ENCODE measurements around the gene JUND. TPM values are rescaled to one million over a fixed set of nuclear protein-coding genes. Genes with fewer than 3 reads are reported as not detected.
"Not testable (repeated sequence)": the region's sequence is repeated elsewhere in the genome, so short reads cannot be mapped to it uniquely, and the experiment has no call there.

Gene JUND
- total RNA-seq: 295 and 303 TPM in 2 replicates

DNA sequence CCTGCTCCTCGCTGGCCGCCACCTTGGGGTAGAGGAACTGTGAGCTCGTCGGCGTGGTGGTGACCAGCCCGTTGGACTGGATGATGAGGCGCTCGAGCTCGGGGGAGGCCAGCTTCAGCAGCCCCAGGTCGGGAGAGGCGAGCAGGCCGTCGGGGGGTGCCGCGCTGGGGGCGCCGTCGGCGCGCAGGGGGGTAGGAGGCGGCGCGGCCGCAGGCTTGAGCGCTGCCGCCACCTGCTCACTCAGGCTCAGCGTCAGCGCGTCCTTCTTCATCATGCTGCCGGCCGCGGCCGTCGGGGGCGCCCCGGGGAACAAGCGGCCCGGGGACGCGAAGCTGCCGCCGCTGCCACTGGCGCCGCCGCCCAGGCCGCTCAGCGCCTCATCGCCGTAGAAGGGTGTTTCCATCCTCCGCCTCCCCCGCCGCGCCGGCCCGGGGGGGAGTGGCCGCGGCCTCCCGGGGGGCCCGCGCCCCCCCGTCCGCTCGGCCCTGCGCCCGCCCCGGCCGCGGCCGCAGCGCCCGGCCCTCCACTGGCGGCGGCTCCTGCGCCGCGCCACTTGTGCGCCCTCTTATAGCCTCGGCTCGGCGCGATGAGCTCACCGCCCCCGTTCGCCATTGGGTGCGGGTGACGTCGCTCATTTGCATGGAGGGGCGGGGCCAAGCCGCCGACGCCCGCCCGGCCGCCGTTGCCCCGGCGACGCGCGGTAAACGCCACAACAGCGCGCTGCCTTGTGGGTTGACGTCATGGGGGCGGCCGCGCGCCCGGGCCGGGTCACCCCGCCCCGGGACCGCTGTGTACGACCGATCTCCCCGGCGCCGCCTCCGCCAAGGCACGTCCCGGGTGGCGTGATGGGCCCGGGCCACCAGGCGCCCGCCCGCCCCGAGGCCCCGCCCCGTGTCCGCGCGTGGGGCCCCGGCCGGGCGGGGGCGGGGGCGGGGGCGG is at the start of gene JUND:
JUND (minus strand) TSS at position 541 of the 939 bp plus-strand sequence; CDS start at position 403, 138 bp downstream.
- intact Hi-C loops (cut with micrococcal nuclease): loop anchor here (1.0 to 2.0 kb wide), 3 partner anchors 9 to 23 kb away; no protein-coding TSS in a partner anchor

DNA sequence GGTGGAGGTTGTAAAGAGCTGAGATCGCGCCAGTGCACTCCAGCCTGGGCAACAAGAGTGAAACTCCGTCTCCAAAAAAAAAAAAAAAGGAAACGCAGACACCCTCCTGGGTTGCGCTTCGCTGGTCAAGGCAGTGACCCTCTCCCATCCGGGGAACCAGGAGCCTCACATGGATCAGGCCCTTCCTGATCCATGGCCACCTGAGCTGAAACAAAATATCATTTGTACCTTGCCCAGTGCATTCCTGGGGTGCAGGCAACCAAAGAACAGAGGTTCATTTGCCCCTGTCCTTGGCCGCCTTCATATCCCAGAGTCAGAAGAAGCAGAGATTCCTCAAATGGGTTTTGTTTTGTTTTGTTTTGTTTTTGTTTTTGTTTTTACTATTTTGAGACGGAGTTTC is 49.4 kb upstream of the JUND start:
- intact Hi-C loops (cut with micrococcal nuclease): no loop called here

DNA sequence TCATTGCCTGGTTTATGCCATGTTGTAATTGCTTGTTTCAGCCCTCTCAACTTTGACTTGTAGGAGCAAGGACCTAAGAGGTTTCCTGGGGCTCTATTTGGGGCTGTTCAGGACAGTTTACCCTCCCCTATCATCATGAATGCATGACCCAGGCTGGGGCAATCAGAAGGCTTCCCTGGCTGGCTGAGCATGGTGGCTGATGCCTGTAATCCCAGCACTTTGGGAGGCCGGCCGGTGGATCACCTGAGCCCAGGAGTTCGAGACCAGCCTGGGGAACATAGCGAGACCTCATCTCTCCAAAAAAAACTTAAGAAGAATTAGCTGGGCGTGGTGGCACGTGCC is 47.6 kb upstream of the JUND start:
- intact Hi-C loops (cut with micrococcal nuclease): no loop called here

DNA sequence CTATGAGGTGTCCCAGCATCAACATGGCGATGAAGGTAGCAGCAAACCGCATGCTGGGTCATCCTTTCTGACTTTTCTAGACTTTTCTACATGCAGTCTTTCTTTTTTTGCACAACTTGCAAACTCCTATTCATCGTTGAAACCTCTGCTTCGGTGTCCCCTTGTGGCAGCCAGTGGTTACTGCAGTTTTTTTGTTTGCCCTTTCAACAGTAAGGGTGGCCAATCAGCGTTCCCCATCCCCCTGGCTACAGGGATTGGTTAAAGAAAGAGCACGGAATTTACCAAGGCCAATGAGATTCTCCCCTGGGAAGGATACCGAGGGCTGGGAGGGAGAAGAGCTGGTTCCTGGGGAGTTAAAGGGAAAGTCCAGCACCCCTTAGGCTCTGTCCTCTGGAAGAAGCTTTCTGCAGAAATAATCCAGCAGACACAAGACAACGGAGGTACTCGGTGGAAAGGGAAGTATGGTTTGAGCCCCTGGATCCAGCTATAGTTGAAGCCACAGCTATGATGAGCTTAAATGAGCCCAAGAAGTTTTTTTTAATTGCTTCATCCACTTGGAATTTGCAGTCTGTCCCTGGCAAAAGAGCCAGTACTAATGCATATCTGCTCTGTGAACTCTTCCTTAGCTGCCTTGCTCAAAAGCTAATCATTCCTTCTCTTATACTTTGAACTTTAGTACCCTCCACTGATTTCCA is 47.1 kb upstream of the JUND start:
- intact Hi-C loops (cut with micrococcal nuclease): loop anchor here (1.0 kb wide), 10 partner anchors 13 to 136 kb away; partner anchors contain the start of gene RAB3A

DNA sequence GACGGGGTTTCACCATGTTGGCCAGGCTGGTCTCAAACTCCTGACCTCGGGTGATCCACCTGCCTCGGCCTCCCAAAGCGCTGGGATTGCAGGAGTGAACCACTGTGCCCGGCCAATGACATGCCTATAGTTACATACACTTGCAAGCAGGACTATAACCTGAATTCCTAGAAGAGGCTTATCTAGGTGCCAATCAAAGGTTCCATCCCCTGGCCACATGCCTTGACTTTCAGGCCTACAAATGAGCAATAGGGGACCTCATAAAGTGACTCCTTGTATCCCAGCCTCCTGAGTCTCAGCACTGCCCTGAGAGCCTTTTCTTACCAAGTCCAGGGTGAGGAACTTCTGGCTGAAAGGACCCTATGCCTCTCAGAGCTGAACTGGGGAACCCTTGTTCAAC is 45.4 kb upstream of the JUND start:
- intact Hi-C loops (cut with micrococcal nuclease): no loop called here

DNA sequence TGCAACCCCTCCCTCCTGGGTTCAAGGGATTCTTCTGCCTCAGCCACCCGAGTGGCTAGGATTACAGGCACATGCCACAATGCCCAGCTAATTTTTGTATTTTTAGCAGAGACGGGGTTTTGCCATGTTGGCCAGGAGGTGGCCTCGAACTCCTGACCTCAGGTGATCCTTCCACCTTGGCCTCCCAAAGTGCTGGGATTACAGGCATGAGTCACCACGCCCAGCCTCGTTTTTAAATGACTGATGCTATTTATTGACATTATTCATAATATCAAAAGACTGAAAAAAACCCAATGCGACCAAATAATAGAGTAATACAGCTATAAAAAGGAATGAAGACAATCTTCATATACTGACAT is 42.9 kb upstream of the JUND start:
- intact Hi-C loops (cut with micrococcal nuclease): not testable (repeated sequence)

DNA sequence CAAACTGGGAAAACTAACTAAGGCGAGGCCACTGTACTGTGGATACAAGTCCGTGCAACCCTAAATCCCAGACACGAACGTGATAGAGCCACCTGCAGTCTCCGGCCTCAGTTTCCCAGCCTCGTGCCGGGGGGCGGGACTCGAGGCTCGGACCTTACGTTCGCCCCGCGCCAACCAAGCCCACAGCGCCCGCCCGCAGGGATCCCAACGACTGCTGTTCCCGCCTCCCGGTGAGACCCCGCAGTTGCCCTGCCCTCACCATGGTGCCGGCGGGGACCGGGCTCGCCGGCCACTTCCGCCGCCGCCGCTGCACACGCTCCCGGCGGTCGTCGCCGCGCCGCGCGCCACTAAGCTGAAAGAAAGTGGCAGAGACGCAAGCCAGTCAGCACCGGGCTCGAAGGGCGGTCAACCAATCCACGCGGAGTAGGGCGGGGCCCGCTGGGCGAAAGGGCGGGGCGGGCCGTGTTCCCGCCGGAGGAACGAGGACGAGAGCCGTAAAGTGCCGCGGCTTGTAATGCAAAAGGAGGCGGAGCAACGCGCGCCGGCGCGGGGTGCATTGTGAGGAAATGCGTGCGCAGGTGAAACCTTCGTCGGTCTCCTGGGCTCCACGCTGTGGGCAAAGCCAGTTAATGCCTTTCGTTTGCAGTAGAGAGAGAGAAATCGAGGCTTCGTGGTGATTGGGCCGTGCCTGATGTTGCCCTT is 41.5 kb upstream of the JUND start, which contains the start of gene LSM4:
LSM4 (minus strand) TSS at position 318 of the 702 bp plus-strand sequence; CDS start at position 262, 56 bp downstream.
- intact Hi-C loops (cut with micrococcal nuclease): loop anchor here (1.0 to 2.0 kb wide), 7 partner anchors 18 to 171 kb away; partner anchors contain the start of genes PGPEP1 and RAB3A

DNA sequence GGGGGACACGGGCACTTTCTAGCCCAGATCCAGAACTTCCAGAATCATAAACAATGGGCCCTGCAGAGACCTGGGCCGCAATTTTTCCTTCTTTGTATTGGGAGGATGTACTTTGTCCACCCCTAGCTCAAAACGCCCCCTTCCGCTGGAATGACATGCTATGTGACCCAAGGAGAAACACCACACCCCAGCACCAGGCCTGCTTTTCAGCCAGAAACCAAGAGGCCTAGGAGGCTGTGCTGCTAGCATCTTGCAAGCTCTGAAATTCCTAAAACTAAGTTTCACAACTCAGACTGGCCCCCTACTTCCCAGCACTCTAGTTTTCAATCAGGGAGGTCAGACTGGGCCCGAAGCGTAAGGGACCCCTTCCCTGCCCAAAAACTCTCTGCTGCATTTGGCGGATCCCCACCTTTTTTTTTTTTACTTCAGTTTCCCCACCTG is 40.9 kb upstream of the JUND start:
- intact Hi-C loops (cut with micrococcal nuclease): loop anchor here (2.0 kb wide), 1 partner anchor 18 kb away; the partner anchor contains the start of gene PGPEP1

DNA sequence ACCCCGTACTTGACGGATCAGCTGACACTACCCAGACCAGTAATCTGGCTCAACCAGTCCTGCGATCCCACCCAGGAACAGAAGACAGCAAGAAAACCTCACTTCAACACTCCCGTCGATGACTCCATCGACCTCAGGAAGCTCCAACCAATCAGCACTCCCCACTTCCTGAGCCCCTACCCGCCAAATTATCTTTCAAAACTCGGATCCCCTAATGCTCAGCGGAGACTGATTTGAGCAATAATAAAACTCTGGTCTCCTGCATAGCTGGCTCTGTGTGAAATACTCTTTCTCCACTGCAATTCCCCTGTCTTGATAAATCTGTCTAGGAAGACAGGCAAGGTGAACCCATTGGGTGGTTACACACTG is 40.3 kb upstream of the JUND start:
- intact Hi-C loops (cut with micrococcal nuclease): loop anchor here (2.0 kb wide), 1 partner anchor 19 kb away; the partner anchor contains the start of gene PGPEP1

DNA sequence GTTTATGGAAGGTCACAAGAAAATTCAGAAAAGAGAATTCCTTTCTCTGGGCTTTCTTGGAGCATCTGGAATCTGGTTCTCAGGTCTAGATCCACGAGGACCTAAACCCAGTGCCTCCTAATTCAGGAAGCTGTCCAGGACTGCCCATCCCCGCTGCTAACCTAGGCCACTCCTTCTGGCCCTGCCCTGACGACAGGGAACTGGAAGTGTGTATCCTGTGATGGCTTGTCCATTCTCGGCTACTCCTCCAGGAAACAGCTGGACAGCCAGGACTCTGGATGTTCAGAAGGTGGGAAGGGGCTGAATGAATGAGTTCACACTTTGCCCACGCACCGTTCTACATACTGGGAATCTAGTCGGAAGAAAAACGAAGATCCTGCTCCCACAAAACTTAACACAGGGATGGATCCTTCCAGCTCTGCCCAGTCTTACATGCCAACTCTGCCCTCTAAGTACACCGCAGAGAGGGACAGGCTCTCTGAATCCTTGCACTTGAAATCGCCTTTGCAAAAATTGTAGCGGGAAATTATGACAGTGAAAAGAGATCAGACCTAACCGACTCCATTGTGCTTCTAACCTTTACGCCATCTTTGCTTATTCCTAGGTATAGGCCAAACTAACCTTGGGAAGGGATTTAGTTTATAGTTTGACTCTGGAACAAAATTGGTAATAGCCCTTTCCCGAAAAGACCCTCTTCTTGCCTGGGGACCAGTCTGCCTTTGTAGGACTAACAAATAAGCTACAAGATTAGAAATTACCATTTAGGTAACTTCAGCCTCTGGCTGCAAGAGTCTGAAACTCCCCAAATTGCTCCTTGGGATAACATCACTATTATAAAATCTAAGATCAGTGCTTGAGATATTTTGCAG is 39.7 kb upstream of the JUND start:
- intact Hi-C loops (cut with micrococcal nuclease): no loop called here

DNA sequence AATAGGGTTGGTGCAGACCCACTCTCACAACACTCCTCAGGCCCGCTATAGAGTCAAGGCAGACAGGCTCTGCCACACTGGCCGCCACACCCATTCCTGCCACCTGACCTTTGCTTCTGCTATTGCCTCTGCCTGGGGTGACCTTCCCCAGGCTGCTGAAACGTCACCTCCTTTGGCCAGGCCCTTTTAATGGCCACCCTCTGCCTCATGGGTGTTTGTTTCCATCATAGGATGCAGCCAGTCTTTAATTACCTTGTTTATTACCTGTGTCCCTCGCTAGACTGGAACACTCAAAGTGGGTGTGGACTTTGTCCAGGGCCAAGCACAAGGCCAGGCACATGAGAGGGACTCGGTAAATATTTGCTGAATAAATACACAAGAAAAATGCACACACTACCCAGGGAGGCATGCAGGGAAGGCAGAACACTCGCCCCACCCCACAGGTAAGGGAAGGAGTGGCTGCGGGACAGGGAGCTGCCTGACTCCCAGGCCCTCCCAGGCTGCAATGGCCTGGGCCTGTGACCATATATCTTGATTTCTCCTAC is 38.2 kb upstream of the JUND start:
- intact Hi-C loops (cut with micrococcal nuclease): no loop called here

DNA sequence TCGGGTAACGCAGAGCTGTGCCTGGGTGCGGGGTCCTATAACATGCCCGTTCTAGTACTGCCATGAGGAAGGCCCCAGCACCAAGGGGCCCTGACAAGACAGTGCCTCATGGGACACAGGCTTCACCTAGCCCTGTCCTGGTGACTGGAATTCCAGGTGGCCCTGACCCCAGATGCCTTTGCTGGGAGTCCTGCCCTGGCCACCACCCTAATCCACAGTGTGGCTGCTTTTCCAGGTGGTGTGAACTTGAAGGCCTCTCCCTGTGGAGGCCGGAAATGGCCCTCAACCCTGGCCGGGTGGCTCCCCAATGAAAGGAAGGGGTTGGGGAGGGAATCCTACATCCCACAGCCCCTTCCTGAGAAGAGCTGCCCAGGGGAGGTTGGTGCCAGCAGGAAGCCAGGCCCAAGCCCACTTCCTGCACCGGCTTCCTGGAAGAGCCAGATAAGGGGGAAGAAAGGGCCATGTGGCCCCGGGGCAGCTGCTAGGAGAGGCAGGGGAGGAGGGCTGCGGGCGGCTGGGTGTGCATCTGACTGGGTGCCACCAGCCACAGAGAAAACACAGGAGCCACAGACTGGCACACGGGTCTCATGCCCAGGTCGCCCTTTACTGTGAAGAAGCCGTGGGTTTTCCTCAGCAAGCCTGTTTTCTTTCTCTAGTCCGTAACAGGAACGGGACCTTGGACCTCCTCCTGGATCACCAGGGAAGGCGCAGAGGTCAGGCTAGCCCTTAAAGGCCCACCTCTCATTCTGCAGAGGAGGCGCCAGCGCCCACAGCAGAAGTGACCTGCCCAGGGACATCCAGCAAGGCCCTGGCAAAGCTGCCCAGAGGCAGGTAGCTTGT is 36.8 kb upstream of the JUND start:
- intact Hi-C loops (cut with micrococcal nuclease): loop anchor here (1.0 kb wide), 1 partner anchor 14 kb away; no protein-coding TSS in a partner anchor

DNA sequence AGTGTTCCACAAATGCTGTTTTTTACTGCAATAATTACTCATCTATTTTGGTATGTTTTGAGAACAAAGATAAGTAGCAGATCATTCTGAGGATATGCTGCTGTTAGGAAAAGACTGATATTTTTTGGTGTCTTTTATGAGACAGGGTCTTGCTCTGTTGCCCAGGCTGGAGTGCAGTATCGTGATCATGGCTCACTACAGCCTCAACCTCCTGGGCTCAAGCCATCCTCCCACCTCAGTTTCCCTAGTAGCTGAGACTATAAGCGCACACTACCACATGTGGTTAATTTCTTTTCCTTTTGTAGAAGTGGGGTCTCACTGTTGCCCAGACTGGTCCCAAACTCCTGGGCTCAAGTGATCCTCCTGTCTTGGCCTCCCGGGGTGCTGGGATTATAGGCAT is 32.0 kb upstream of the JUND start:
- intact Hi-C loops (cut with micrococcal nuclease): no loop called here

DNA sequence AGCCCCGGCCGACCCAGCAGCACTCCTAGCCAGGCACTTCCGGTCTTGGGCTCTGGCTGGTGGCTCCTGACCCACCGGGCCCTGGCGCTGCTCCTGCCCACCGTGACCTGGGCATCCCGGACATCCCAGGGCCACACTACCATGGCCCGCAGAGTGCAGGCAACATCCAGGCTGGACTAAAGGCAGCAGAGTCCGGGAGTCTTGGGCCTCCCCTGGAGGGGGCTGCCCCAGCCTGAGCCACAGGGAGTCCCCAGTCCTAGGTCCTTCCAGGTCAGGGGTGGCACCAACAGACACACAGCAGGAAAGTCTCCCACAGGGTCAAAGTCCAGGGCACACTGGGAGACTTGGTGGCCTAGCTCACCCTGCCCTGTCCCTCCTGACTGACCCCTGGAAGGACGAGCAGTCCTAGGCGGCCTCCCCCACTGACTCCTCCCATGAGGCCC is 30.7 kb upstream of the JUND start:
- intact Hi-C loops (cut with micrococcal nuclease): no loop called here

DNA sequence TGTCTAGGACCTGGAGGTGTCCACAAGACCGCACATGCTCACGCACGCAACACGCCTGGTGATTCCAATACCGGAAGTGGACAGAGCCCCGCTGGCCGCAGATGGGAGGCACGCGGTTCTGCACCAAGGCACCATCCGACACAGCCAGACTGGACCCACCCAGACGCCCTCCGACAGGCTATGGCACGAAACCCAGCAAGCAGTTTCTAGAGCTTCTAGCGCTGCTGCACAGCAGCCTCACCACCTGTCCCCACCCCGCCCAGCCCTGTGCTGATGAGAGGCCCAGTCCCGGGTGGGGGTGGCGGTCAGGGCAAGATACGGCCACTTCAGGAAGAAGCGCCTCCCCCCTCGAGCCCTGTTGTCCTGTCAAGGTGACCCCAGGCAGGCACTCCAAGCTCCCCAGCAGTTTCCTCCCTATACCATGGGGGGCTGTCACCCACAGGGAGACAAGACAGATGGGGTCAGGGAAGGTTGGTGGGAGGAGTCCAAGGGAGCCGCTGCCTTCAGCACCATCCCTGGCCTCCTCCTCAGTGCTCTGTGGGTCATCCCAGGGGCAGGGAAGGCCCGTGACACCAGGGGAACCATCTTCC is 30.2 kb upstream of the JUND start:
- intact Hi-C loops (cut with micrococcal nuclease): no loop called here

DNA sequence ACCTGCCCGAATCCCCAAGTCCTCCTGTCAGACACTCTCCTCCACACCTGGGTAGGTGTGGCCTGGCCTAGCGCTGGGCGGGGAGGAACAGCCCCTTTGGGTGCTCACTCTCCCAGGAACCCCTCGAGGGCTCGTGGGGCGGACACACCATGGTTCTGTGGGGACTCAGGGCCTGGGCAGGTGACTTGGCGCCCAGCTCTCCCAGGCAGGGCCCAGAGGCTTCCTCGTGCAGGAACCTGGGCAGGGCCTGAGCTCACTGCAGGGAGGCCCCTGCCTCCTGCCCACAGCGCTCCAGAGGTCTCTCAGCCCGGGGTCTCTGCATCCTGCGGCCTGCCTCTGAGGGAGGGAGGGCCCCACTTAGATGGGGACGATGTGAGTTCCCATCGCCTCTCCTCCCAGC is 29.5 kb upstream of the JUND start:
- intact Hi-C loops (cut with micrococcal nuclease): no loop called here

DNA sequence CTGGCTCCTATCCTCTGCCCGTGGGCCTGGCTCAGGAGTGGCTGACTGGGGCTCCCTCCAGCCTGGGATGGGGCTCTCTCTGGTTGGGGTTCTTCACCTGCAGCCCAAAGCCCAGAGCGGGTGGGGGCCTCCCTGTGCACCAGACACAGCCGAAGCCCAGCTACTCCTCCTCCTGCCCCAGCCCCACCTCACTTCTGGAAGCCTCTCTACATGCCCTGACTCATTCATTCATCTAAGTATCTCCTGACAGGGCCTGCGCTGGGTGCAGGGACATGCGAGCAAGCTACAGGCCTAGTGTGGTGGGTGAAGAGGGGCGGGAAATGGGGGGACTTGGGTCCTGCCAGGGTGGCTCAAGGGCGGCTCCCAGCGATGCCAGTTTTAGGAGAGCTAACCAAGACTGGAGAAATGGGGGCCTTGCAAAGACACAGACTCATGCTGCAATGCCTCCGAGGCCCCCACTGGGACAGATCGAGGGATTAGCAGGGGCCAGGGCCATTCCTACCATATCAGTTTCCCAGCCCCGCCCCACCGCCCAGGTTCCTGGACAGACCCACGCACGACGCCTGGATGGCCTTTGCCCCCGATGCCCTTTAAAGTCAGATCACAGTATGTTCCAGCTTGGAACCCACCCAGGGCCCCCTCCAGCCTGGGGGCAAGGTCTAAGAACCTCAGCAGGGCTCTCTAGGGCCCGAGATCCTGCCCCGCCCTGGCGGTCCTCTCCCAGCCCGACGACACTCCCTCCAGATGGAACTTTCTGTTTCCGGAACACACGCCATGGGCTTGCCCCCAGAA is 28.9 kb upstream of the JUND start:
- intact Hi-C loops (cut with micrococcal nuclease): no loop called here

DNA sequence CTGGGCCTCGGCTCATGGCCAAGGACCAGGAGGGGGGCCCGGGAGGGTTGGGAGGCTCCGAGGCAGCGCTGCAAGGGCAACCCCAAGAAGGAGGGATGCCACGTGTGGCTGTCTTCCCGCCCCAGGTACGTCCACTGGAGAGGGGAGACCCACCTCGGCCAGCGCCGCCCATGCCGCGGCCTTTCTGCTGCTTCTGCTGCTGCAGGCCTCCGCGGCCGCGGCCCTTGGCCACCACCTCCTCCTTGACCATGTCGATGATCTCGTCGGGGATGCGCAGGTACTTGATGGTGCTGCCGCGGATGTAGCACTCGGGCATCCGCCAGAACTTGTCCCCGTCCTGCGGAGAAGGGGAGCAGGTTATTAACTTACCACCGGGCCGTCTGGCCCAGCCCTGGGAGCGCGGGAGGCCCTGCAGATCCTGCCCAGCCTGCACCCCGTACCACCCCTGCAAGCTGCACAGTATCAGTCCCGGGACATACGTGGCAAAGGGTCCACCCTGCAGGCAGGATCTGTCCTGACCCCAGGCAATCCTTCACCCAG is 28.2 kb upstream of the JUND start:
- intact Hi-C loops (cut with micrococcal nuclease): no loop called here

Data from T-helper 1 cell treated with Interleukin-12 subunit alpha and Interleukin-12 subunit beta and Interleukin-4 antibody, amounts not matched to agents 30 ng/mL and 1 ng/mL, for 36 hours (primary cell).